Medulla oblongata (tissue), 1 donor: Measurements from ENCODE around the gene HSD17B3.
A peak's percentile ranks its signal among the peaks of the same experiment; 100 is the strongest.
"Not testable (repeated sequence)": the region's sequence is repeated elsewhere in the genome, so short reads cannot be mapped to it uniquely, and the experiment has no call there.

ENCODE experiments used
- DNase-seq: peaks from one replicate; pipeline ENCODE4 v3.0.0-alpha.2; 2015; ENCODE audit errors: extremely low spot score

The HSD17B3 gene

DNA sequence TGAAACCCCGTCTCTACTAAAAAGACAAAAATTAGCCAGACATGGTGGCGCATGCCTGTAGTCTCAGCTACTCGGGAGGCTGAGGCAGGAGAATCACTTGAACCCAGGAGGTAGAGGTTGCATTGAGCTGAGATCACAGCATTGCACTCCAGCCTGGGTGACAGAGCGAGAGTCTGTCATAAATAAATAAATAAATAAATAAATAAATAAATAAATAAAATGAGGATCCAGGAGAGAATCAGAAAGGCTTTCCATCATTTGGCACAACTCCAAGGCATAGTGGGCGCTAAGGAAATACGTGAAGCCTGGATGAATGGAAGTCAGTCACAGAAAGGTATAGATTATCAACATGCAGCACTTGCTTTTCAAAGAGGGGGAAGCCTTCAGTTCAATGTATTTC lies 65.6 kb downstream of the HSD17B3 start:
- DNase-seq = not testable (repeated sequence)

DNA sequence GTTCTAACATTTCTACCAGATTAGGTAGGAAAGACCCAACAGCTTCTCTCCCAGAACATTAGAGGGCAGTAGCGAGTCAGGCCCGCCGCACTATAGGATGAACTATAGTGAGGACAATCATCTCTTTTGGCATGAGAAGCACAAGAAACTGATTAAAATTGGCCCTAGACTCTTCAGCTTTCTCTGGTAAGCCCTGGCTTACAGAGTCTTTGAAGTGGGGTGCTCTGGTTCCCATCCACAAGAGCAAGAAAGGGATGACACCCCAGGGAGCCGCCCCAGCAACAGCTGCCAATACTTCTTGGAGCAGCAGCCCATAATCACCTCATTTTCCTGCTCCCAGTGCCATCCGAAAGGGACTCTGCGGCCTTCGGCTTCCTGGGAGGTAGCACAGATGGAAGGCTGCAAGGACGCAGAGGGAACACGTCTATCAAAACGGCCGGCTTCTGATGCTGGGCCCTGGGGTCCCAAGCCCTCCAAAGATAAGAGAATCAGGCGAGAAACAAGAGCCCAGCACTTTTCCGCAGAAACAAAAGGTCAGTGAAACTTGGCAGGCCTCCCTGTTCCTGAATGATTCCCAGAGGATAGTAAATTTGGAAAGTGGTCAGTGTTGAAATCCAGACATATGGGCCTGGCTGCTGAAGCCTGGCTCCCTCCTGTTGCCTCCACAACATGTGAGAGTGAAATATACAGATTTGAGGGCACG lies 69.3 kb downstream of the HSD17B3 start:
- peak; percentile 66 for DNase-seq

DNA sequence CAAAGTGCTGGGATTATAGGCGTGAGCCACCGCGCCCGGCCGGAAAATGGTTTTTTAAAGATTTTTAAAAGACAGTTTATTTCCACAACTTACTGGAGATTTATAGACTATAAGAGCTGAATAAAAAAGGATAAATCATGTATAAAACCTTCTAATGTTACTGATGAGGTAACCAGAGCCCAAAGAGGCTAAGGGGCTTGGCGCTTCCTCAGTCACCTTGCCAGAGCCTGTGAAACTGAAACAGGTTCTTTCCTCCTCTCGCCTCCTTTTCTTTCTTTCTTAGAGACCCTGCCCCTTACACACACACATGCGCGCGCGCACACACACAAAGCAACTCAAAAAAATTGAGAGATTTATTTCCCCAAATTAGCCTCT lies 69.8 kb downstream of the HSD17B3 start:
- DNase-seq = no peak

DNA sequence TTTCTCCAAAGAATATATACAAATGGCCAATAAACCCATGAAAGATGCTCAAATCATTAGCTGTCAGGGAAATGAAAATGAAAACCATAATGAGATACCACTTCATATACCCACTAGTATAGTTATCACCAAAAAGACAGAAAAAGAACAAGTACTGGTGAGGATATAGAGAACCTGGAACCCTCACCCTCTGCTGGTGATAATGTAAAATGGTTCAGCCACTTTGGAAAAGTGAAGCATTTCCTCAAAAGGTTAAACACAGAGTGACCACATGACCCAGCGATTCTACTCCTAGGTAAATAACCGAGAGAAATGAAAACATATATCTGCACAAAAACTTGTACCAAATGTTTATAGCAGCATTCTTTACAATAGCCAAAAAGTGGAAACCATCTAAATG lies 72.0 kb downstream of the HSD17B3 start:
- no peak for DNase-seq

DNA sequence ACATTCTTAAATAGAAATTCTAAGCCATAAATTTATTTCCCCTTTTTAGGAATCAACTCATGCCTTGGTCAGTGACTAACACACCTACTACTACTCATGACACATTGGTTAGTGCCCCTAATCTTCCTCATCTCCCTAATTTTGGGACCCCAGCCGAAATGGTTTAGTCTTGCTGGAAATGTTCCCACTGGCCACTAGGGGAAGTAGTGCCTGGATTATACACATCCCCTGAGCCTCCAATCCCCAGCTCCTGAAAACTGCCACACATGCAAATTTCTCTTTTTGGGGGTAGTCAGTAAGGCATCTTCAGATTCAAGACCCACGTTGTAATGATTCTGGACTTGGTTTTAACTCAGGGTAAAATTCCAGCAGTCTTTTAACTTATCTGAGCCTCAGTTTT lies 79.8 kb downstream of the HSD17B3 start:
- no peak for DNase-seq

DNA sequence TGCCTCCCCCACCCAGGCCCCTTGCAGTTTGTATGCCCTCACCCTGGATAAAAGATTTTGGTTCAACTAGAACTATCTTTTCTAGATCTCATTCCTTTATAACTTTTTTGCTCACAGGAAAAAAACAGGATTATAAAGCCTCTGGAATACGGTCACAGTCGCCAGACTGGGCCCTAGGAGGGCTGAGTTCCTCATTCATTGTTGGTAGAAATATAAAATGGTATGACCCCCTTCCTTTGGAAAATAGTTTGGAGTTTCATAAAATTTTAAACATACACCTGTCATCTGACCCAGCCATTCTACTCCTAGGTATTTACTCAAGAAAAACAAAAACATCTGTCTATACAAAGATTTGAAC lies 82.1 kb downstream of the HSD17B3 start:
- no peak for DNase-seq

DNA sequence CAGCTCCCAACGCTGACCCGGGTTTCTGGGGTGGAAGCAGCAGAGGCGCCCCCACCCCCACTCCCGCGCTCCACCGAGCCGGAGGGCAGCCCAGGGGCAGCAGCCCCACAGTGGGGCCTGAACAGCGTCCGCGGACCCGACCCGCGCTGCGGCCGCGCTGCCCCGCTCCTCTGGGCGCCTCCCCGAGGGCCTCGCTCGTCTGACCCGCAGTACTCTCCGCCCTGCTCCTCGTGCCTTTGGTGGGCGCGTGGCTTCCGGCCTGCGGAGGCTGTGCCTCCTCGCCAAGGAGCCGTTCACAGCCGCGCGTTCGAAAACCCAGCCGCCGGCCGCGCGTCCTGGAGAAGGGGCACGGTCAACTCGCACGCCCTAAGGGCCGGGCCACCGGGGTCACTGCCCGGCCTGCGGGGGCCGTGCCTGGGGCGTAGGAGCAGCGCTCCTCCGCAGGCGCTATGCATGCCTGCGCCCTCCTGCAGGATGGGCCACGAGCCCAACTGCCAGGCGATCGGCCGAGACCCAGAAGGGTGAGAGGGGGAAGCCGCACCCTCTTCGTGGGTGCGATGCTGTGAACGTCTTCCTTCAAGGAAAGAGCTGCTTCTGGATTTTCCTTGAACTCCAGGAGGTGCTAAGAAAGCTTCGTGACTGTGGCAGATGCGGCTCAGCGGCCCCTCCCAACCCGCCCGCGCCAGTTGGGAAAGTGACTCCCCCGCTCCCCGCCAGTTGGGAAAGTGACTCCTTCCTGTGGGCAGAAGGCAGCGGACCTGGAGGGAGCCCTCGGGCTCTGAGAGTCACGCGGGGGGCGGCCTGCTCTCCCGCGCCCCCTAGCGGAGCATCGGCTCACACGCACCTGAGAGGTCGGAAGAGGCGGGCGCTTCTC lies 82.7 kb downstream of the HSD17B3 start:
- DNase-seq = no peak

DNA sequence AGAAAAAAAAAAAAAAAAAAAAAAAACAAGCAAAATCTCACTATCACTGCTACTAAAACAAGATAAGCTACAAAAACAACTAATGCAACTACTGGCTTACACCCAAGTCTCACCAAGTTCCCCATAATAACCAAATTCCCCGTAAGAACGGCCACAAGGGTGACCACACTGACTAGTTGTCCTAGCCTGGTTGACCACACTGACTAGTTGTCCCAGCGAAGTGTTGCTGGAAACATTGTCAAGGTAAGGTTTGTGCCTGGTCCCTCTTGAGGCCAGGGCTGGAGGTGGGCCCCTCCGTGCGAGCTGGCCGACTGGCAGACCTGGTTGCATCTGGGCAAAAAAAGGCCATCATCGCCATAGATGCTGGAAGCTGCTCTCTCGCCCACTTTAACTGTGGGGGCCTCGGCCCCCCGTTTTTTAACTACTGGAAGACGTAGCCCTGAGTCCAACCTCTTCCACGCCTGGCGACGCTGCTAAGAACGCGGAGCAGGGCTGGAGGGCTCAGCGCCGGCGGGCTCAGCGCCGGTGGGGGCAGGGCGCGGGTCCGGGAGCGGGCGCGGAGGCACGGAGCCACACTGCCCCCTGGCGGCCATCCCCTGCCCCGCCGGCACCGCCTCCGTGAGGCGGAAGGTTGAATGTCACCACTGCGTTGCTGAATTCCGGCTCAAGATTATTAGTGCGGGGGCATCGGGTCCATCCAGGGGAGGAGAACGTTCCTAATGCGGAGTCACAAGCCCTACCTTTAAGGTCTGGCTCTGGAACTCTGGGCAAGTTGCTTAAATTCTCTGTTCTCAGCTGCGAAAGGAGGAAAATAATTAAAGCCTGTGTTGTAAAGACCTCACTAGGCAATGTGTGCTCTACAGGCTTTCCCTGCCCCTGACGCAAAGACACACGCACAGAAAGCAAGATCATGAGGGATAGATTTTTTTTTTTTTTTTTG lies 84.0 kb downstream of the HSD17B3 start:
- DNase-seq = peak; percentile 75

DNA sequence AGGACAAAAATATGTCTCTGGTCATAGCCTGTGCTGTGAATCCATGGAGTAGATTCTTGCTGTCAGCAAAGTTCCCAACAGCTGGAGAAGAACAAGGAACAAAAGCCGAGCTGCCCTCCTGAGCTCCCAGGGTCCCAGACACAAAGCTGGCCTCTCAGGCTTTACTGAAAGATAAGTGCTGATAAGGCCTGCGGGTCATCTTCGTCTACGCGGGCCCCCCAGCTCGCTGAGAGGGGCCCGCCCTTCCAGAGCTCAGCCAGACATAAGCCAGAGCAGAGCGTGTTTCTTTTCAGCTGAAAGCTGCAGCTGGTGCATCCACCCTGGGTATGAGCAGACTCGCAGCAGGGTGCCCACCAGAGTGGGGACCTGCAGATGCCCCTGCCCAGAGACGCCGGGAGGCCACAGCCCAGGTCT lies 84.7 kb downstream of the HSD17B3 start:
- DNase-seq = peak; percentile 8

DNA sequence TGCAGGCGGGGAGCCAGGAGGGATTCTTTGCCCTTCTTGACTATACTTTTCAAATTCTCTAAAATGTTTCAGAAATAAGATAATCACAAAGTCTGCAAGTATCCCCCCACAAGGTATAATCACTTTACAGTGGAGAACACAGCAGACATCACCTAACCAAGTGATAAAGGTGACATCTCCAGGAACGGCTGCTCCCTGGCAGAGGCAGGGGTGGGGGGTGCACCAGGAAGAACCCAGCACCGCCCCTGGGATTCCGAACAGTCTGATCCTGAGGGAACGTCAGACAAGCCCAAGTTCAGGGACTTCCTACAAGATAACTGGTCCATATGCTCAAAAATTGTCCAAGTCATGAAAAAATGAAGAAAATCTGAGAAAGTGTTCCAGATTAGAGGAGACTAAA lies 85.4 kb downstream of the HSD17B3 start:
- no peak for DNase-seq

DNA sequence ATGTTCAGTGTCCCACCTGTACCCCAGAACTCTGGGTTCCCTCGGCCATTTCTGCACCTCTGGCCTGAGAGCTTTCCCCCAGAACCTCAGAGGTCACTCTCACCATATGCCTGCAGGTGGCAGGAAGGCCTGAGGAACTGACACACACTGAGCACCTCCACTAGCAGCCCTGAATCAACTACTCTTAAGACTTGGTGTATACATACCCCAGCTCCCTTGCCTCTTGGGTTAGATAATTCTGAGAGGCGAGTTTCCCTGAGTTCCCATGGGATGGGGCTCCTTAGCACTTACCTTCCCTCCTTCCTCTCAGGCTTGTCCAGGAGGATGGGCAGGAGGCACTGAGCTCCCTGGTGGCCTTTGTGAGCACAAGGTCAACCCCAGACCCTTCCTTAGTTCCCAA lies 86.1 kb downstream of the HSD17B3 start:
- no peak for DNase-seq

DNA sequence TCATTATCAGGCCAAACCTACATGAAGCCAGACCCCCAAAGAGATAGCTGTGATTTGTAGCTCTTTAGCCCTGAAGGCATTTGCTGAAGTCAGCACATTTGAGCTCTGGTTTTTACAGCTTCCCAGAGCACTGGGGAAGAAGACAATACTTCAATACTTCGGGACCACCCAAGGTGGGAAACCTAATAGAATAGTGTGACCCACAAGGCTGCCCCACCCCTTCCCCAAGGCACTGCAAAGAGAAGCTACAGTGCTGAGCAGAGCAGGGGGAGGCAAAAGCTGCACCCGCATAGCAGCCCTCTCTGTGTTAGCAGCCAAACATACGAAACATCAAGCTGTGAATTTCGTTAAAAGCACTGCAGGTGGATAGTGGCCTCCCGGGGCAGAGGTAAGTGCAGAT lies 87.3 kb downstream of the HSD17B3 start:
- no peak for DNase-seq

DNA sequence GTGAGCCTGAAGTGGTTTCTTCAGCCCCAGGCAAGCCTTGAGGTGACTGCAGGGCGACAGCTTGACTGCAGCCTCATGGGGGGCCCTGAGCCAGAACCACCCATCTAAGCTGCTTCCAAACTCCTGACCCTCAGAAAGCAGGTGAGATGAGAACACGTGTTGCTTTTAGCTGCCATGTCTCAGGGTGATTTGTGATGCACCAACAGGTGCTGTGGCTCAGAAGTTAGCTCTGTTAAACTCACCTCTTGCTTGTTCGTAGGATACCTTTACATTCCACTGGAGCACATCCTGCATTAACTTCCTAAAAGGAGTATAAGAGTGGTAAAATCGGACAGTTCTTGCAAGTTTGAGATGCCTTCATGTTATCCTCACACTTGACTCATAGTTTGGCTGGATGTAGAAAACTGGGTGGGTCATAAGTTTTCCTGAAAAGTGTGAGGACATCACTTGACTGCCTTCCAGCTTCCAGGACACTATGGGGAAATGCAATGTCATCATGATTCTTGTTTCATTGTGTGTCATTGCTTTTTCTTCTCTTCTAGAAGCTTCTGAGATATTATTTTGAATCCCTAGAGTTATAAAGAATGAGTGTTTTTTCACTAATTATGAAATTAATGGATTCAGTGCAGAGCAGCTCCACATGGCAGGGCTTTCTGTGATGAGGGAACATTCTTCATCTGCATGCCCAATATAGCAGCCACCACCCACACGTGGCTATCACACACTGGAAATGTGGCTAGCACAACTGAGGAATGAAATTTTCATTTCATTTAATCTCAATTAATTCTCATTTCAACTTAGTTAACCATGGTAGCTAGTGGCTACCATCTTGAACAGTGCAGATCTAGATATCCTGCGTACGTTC lies 92.3 kb downstream of the HSD17B3 start:
- no peak for DNase-seq

DNA sequence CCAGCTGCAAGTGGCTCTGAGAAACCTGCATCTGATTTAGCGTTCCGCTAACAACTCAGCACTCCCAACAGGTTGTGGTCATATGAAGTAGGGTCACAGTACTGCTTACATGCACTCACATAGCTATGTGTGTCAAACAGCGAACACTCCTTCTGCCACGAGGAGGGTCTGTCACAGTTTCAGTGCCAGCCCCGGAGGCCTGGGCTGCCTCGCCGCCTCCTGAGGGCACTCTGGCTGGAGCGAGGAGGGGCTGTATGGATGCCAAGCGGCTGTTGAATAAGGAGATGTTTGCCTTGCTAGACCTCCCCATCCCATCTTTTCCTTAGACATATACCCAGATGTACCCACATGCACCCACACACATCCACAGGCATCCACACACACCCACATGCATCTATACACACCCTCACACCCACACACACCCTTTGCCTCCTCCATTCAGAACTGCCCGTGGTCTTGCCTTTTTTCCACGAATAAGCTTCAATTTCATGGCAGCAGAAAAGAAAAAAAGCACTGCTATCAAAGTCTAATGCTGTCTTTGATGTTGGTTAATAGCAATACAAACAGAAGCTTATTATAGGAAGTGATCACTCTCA lies 95.7 kb downstream of the HSD17B3 start:
- DNase-seq = no peak

DNA sequence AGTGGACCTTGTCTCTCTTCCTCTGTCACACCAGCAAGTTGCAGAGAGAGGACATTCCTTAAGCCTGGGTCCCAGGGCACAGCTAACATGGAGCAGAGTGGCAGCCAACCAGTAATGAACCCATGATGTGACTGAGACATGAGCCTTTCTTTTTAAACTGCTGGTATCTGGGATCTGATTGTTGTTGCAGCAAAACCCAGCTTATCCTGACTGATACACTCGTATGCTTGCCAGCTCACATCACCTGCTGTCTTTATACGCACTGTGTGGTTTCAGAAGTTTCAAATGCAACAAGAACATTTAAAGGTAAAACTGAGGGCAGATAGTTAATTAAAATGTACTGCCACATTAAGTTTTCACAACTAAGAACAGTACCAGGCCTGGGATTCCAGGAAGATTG lies 97.1 kb downstream of the HSD17B3 start:
- DNase-seq = no peak

DNA sequence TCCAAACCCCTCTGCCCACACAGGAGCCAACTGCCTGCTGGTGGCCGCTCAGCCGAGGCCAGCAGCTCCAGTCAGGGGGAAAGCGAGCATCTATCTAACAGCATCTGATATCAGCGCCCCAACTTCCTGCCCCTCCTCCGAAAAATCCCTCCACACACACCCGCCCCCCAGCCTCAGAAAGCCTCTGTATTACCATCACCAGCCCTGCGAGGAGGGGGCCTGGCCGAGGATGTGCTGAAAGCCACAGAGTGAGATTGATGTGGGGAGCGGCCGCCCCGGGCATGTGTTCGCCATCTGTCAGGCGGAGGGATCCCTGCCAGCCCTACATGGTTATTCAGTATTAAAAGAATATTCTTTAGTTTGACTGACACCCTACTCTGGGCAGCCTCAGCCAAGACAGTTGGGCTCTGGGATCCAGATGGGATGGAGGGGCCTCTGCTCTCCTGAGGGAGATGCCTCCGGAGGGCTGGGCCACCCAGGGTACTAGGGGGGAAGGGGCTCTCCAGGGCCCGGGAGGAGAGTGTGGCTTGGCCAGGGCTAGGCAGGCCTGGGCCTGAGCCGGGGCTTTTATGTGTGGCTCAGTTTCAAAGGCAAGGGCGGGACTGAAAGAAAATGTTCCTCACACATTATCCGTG lies 98.0 kb downstream of the HSD17B3 start:
- no peak for DNase-seq

DNA sequence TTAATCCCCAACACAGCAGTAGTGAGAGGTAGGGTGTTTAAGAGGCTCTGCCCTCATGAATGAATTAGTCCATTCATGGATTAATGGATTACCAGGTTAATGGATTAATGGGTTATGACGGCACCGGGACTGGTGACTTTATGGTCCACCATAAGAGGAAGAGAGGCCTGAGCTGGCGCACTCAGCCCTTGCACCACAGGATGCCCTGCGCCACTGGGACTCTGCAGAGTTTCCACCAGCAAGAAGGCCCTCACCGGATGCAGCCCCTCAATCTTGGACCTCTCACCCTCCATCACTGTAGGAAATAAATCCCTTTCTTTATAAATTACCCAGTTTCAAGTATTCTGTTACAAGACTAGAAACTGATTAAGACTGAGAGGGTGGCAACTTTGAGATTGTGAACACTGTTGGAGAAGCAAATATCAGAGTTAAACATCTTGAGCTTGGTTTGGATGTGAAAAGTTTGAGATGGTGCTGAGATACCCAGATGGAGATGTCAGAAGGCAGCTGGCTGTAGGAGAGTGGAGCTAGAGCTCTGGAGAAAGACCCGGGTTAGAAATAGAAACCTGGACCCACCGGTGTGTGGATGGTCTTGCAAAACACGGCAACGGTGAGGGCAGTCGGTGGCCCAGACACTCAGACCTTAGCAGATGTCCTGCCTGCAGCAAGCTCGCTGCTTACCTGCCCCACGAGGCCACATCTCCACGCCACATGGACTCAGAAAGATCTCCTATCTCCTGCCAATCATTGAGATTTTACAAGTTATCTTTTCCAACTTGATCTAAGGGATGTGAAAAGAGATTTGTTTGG lies 98.8 kb downstream of the HSD17B3 start:
- no peak for DNase-seq

DNA sequence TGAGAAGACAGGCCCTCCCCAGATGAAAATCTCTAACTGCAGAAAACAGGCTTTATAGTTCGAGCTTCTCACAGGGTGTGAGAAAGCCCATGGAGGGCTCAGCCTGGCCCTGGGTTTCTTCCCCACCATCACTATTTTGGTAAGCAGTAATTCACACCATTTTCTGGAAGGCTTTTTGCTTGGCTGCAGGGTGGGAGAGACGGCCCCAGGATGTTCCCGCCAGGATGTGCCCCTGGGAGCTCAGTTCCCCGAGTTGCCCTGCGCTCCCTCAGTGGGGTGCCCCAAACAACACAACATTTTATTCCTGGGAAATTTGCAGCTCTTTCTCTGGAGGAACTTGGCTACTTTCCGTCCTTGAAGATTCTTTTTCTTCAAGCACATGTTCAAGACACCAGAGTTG lies 100.8 kb downstream of the HSD17B3 start:
- DNase-seq = no peak

DNA sequence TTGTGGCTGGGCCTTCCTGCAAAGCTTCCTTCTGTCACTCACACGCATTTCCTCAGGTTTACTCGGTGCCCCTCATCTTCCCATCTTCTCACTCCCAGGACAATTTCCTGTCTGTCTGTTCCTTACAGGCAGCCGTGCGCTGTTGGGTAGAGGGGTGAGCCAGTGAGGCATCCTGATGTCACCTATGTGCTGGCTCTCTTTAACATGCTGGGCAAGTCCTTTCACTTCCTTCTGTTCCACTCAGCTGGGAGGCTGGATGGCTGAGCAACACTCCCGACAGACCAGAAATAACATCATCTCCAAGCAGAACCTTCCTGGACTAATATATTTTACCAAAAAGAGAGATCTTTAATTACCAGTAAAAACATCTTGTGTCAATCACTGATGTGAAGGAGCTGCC lies 103.0 kb downstream of the HSD17B3 start:
- no peak for DNase-seq

DNA sequence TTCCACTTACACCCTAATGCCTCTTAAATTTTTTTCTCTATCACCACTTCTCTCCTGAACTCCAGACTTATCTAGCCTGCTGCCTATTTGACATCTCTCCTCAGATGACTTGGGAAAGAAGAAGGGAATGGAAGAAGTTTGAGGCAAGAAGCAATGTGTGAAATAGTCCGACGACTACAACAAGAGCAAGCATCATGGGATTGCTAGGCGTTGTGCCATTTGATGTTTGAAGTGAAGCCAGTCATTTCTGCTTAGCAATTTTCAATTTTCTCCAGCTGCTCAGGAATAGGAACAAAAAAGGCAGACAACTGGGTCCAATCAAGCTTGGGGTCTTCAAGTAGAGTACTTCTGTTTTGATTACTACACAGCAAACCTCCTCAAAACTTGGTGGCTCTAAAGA lies 106.4 kb downstream of the HSD17B3 start:
- DNase-seq = no peak
